ENCODE results near the gene PDZD8.

GRCh38 chr10:117240621-117241529 lies 134.4 kb downstream of the PDZD8 start, which contains the start of gene SLC18A2:
- no peak for TF ChIP-seq CTCF (conservative IDR thresholded peaks at IDR 0.05)
- TF ChIP-seq EZH2 (IDR thresholded peaks at IDR 0.05; ENCODE audit: low read depth), result no peak
